B cell (primary cell): ENCODE measurements around the gene TBC1D3K. TPM values are rescaled to one million over a fixed set of nuclear protein-coding genes. Genes with fewer than 3 reads are reported as not detected.
"Not testable (repeated sequence)": the region's sequence is repeated elsewhere in the genome, so short reads cannot be mapped to it uniquely, and the experiment has no call there.

Experiments
- ATAC-seq: fragments of 200-7000 bp; cut with Tn5 transposase; one replicate; pipeline ENCODE4 v1.10.0; 2021; ENCODE audit warnings: low read depth, mild to moderate bottlenecking, moderate number of reproducible peaks, moderate library complexity
- CTCF ChIA-PET: fragments of 350-600 bp; sonication (Branson Sonifier 250); formaldehyde crosslinking; loops from one replicate; lab custom pipeline; 2021; ENCODE audit warnings: antibody characterized with exemption, inconsistent platforms; lab: Charles Lee
- POLR2A ChIA-PET: fragments of 350-600 bp; sonication (Branson Sonifier 250); formaldehyde crosslinking; loops from one replicate; lab custom pipeline; 2021; ENCODE audit warnings: antibody characterized with exemption; lab: Charles Lee
- DNase-seq: peaks from one replicate; pipeline ENCODE4 v3.0.0; 2013
- H2AFZ ChIP-seq: 2 replicates; pipeline ENCODE4 v1.6.1; 2012; ENCODE audit warnings: mild to moderate bottlenecking, low read depth, low read length; ENCODE audit not compliant: insufficient read depth, poor library complexity, severe bottlenecking
- H3K27ac ChIP-seq, 2 donors: 1 replicate in 1 of 2; 2 replicates in 1 of 2; pipeline ENCODE4 v1.5.1; 2012 to 2013; ENCODE audit warnings: low read length in 2 of 2, mild to moderate bottlenecking in 2 of 2, moderate library complexity in 1 of 2
- H3K27me3 ChIP-seq, 4 experiments: fragments of 200-600 bp in 1 of 4; sonication (generic) in 1 of 4; replicated peaks in 1 of 4; 1 replicate in 2 of 4; 2 replicates in 2 of 4; pipeline versions ENCODE4 v1.6.1 to v1.7.0; 2013 to 2016; ENCODE audit warnings: low read length in 3 of 4, mild to moderate bottlenecking in 2 of 4, mixed read lengths in 1 of 4, moderate library complexity in 1 of 4; ENCODE audit not compliant: insufficient read depth in 4 of 4, control insufficient read depth in 3 of 4; ENCODE audit errors: control extremely low read depth in 1 of 4
- H3K36me3 ChIP-seq, 2 experiments: replicated peaks in 1 of 2; 1 replicate in 1 of 2; 2 replicates in 1 of 2; pipeline versions ENCODE4 v1.6.1 to v1.7.1; 2013; ENCODE audit warnings: low read length in 1 of 2; ENCODE audit not compliant: insufficient read depth in 2 of 2, control insufficient read depth in 1 of 2; ENCODE audit errors: control extremely low read depth in 1 of 2, extremely low read depth in 1 of 2
- H3K4me1 ChIP-seq, 2 donors: fragments of 200-600 bp in 1 of 2; sonication (generic) in 1 of 2; 1 replicate in 1 of 2; 2 replicates in 1 of 2; pipeline versions ENCODE4 v1.5.1 to v1.6.1; 2013 to 2017; ENCODE audit warnings: low read length in 2 of 2; ENCODE audit not compliant: control insufficient read depth in 2 of 2, insufficient read depth in 2 of 2
- H3K4me2 ChIP-seq: replicated peaks from 2 replicates; pipeline ENCODE3; 2012; ENCODE audit warnings: mild to moderate bottlenecking, low read depth, low read length; ENCODE audit not compliant: poor library complexity, severe bottlenecking
- H3K4me3 ChIP-seq, 5 experiments: fragments of 200-600 bp in 1 of 5; sonication (generic) in 1 of 5; 1 replicate in 3 of 5; 2 replicates in 2 of 5; pipeline versions ENCODE4 v1.5.1 to v1.7.0; 2011 to 2016; ENCODE audit warnings: low read length in 4 of 5, mild to moderate bottlenecking in 4 of 5, low read depth in 2 of 5, control low read depth in 1 of 5, moderate library complexity in 1 of 5; ENCODE audit not compliant: insufficient read depth in 1 of 5; ENCODE audit errors: control extremely low read depth in 1 of 5, extremely low read depth in 1 of 5
- H3K79me2 ChIP-seq: fragments of 200-600 bp; sonication (generic); one replicate; pipeline ENCODE4 v1.6.0; 2016; ENCODE audit warnings: low read length; ENCODE audit not compliant: control insufficient read depth, insufficient read depth
- H3K9ac ChIP-seq: fragments of 200-600 bp; sonication (generic); 2 replicates; pipeline ENCODE4 v1.6.1; 2017; ENCODE audit warnings: mild to moderate bottlenecking, low read length, moderate library complexity
- H3K9me3 ChIP-seq, 3 donors: one replicate each; pipeline versions ENCODE4 v1.6.1 to v1.7.1; 2013; ENCODE audit warnings: low read length in 2 of 3; ENCODE audit not compliant: control insufficient read depth in 2 of 3, insufficient read depth in 1 of 3; ENCODE audit errors: control extremely low read depth in 1 of 3
- H4K20me1 ChIP-seq: 2 replicates; pipeline ENCODE4 v1.6.0; 2012; ENCODE audit warnings: mild to moderate bottlenecking, low read length; ENCODE audit not compliant: insufficient read depth, control insufficient read depth, poor library complexity, severe bottlenecking
- H3K27ac Mint-ChIP-seq: one replicate; pipeline ENCODE4 v1.8.0; 2021; ENCODE audit warnings: mixed read lengths
- H3K27me3 Mint-ChIP-seq: one replicate; pipeline ENCODE4 v1.8.0; 2021; ENCODE audit warnings: mixed read lengths
- H3K4me1 Mint-ChIP-seq: one replicate; pipeline ENCODE4 v1.8.0; 2021; ENCODE audit warnings: mixed read lengths
- H3K4me3 Mint-ChIP-seq: one replicate; pipeline ENCODE4 v1.8.0; 2021; ENCODE audit warnings: mixed read lengths
- H3K9me3 Mint-ChIP-seq: one replicate; pipeline ENCODE4 v1.8.0; 2022; ENCODE audit warnings: mixed read lengths; ENCODE audit not compliant: insufficient read depth
- EZH2 ChIP-seq: IDR thresholded peaks from 2 replicates; pipeline ENCODE4 v1.6.1; 2012; ENCODE audit warnings: borderline replicate concordance, low read depth, mild to moderate bottlenecking, moderate library complexity, low read length; ENCODE audit not compliant: insufficient read depth, poor library complexity, severe bottlenecking
- WGBS: methylation state at CpG from one replicate; pipeline ENCODE4 v1.1.5; 2013; ENCODE audit warnings: missing lambda C conversion rate; ENCODE audit not compliant: insufficient coverage; 5-methylcytosine and 5-hydroxymethylcytosine counted together
- intact Hi-C: fragments of 100-400 bp; cut with micrococcal nuclease; formaldehyde crosslinking; loops from one replicate; pipeline ENCODE4 v1.10.0; 2022
- polyA plus RNA-seq: library from polyadenylated mRNA; depleted of rRNA; stranded (reverse); fragments of >200 nt; gene quantifications from 2 replicates; pipeline ENCODE4 v1.2.3, GENCODE V29; 2012
- total RNA-seq, 2 donors: library from RNA; stranded (reverse); fragments of 120-200 nt in 1 of 2; gene quantifications; 1 replicate in 1 of 2; 2 replicates in 1 of 2; pipeline versions ENCODE4 v1.2.3 to v1.2.4, GENCODE V29; 2013 to 2022
- TF ChIP-seq, protein P1 (sequence below): fragments of 200-600 bp; IDR thresholded peaks from one replicate; pipeline ENCODE4 v1.8.0; 2022; ENCODE audit warnings: antibody characterized with exemption, mild to moderate bottlenecking

TBC1D3K gene
- total and polyA plus RNA-seq, 2 donors (not counting 1 experiment from before 2014, with no cell fraction given) = not detected

DNA sequence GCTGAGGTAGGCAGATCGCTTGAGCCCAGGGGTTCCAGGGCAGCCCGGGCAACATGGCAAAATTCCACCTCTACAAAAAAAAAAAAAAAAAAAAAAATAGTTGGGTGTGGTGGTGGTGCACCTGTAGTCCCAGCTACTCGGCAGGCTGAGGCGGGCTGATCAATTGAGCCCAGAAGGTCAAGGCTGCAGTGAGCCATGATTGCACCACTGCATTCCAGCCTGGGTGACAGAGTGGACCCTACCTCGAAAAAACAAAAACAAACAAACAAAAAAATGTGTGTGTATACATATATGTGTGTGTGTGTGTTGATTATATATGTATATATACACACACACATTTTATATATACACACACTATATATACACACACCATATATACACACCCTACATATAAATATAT is 39.1 kb upstream of the TBC1D3K start:
- TF ChIP-seq, protein P1, sequence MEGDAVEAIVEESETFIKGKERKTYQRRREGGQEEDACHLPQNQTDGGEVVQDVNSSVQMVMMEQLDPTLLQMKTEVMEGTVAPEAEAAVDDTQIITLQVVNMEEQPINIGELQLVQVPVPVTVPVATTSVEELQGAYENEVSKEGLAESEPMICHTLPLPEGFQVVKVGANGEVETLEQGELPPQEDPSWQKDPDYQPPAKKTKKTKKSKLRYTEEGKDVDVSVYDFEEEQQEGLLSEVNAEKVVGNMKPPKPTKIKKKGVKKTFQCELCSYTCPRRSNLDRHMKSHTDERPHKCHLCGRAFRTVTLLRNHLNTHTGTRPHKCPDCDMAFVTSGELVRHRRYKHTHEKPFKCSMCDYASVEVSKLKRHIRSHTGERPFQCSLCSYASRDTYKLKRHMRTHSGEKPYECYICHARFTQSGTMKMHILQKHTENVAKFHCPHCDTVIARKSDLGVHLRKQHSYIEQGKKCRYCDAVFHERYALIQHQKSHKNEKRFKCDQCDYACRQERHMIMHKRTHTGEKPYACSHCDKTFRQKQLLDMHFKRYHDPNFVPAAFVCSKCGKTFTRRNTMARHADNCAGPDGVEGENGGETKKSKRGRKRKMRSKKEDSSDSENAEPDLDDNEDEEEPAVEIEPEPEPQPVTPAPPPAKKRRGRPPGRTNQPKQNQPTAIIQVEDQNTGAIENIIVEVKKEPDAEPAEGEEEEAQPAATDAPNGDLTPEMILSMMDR = no peak
- no peak for TF ChIP-seq EZH2
- CTCF ChIA-PET = no interaction called here
- no peak overlapping the region for H2AFZ ChIP-seq
- ATAC-seq (no peak), DNase-seq (no peak)
- H3K27ac Mint-ChIP-seq = no peak overlapping the region
- H3K4me1 ChIP-seq = no peaks in the 10 kb centered on the region
- intact Hi-C loops = no loop called here
- WGBS = no CpG with 5 or more reads among the region's 5 CpGs
- no peaks in the 10 kb centered on the region for H4K20me1 ChIP-seq
- no peak overlapping the region for H3K4me3 ChIP-seq
- no peak overlapping the region for H3K4me3 Mint-ChIP-seq
- no peak overlapping the region for H3K4me2 ChIP-seq
- H3K9me3 ChIP-seq = no peaks in the 10 kb centered on the region
- peaks cover 20% of the 10 kb centered on the region for H3K27me3 Mint-ChIP-seq
- H3K79me2 ChIP-seq = no peaks in the 10 kb centered on the region
- H3K9ac ChIP-seq = no peak overlapping the region
- no peak overlapping the region for H3K27ac ChIP-seq
- H3K27me3 ChIP-seq = no peaks in the 10 kb centered on the region
- peaks cover 5% of the 10 kb centered on the region for H3K9me3 Mint-ChIP-seq
- no peaks in the 10 kb centered on the region for H3K36me3 ChIP-seq
- peaks cover 5% of the 10 kb centered on the region for H3K4me1 Mint-ChIP-seq
- POLR2A ChIA-PET = no interaction called here

DNA sequence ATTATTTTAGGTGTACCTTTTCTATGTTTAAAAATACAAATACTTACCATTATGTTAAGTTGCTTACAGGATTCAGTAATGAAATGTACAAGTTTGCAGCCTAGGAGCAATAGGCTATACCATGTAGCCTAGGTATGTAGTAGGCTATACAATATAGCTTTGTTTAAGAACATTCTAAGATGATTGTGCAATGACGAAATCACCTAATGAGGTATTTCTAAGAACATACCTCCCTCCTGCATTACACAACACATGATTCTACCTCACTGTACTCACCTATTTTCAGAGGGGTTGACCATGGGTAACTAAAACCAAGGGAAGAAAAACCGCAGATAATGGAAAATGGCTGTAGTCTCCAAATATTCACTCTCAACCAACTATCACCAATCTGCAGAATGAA is 35.3 kb upstream of the TBC1D3K start:
- 83% methylated on average over 1 of the region's 2 CpGs for WGBS
- H3K4me3 Mint-ChIP-seq = no peak overlapping the region
- H3K79me2 ChIP-seq = no peaks in the 10 kb centered on the region
- DNase-seq = no peak
- no peaks in the 10 kb centered on the region for H3K4me1 ChIP-seq
- no peak for TF ChIP-seq EZH2
- TF ChIP-seq, protein P1 = no peak
- intact Hi-C loops = no loop called here
- no peak overlapping the region for H3K27ac ChIP-seq
- H3K36me3 ChIP-seq = no peaks in the 10 kb centered on the region
- POLR2A ChIA-PET = no interaction called here
- H3K9me3 Mint-ChIP-seq = peaks cover 5% of the 10 kb centered on the region
- no peaks in the 10 kb centered on the region for H3K9me3 ChIP-seq
- no peaks in the 10 kb centered on the region for H3K27me3 ChIP-seq
- H3K9ac ChIP-seq = no peak overlapping the region
- H3K4me1 Mint-ChIP-seq = peaks cover 5% of the 10 kb centered on the region
- H3K27me3 Mint-ChIP-seq = peaks cover 20% of the 10 kb centered on the region
- H3K4me2 ChIP-seq = no peak overlapping the region
- ATAC-seq = no peak
- no peak overlapping the region for H3K27ac Mint-ChIP-seq
- H2AFZ ChIP-seq = no peak overlapping the region
- CTCF ChIA-PET = interaction anchor here (0.6 kb wide), 1 partner anchor 73 kb away, joined by 5 read pairs; no protein-coding TSS in a partner anchor
- no peaks in the 10 kb centered on the region for H4K20me1 ChIP-seq
- H3K4me3 ChIP-seq = no peak overlapping the region

- H3K4me3 Mint-ChIP-seq, ATAC-seq, H3K9me3 Mint-ChIP-seq, H3K27ac Mint-ChIP-seq, H3K27me3 Mint-ChIP-seq, H3K4me2 ChIP-seq, H3K4me1 ChIP-seq, H3K4me1 Mint-ChIP-seq, H3K36me3 ChIP-seq, POLR2A ChIA-PET, H3K9me3 ChIP-seq, H2AFZ ChIP-seq, DNase-seq, CTCF ChIA-PET, intact Hi-C loops, H3K27ac ChIP-seq, H3K27me3 ChIP-seq, H4K20me1 ChIP-seq, H3K79me2 ChIP-seq, H3K4me3 ChIP-seq, H3K9ac ChIP-seq: not testable (repeated sequence)
Measured at GRCh38 chr17:37896961-37897360, 27.3 kb upstream of the TBC1D3K start.
